ENCODE measurements around the gene OXSM. TPM values are rescaled to one million over a fixed set of nuclear protein-coding genes. Genes with fewer than 3 reads are reported as not detected.
A peak's percentile ranks its signal among the peaks of the same experiment; 100 is the strongest.

Gene OXSM
- total and polyA plus RNA-seq, 2 donors from 2014 or later: 13.4 to 21.4 TPM

GRCh38 chr3:25768851-25769250 is 21.0 kb upstream of the OXSM start:
- Histone ChIP-seq H3K4me3 (ENCODE audit: low read length in 3 of 3) (no peak overlapping the region), H3K9ac (ENCODE audit: low read length in 3 of 3) (no peak overlapping the region), H3K27ac (ENCODE audit: low read depth in 2 of 2, low read length in 2 of 2) (no peak overlapping the region), H3K9me3 (ENCODE audit: control insufficient read depth in 2 of 3, insufficient read depth in 1 of 3, low read length in 3 of 3) (no peaks in the 10 kb centered on the region), H3K36me3 (ENCODE audit: control insufficient read depth in 2 of 3, insufficient read depth in 3 of 3, low read length in 3 of 3) (peaks cover 0 to 3% (median under 1%) of the 10 kb centered on the region in 3 donors), H3K27me3 (ENCODE audit: control insufficient read depth, insufficient read depth, low read length) (no peaks in the 10 kb centered on the region), H3K4me1 (ENCODE audit: control insufficient read depth in 2 of 3, insufficient read depth in 2 of 3, low read depth in 1 of 3, low read length in 3 of 3) (no peaks in the 10 kb centered on the region)
- TF ChIP-seq CTCF (IDR thresholded peaks at IDR 0.05; ENCODE audit: borderline replicate concordance, extremely low read depth, insufficient read depth): no peak
- intact Hi-C loops (cut with DNase I): no loop called here
- FAIRE-seq (no peak), DNase-seq (no peak)

DNA sequence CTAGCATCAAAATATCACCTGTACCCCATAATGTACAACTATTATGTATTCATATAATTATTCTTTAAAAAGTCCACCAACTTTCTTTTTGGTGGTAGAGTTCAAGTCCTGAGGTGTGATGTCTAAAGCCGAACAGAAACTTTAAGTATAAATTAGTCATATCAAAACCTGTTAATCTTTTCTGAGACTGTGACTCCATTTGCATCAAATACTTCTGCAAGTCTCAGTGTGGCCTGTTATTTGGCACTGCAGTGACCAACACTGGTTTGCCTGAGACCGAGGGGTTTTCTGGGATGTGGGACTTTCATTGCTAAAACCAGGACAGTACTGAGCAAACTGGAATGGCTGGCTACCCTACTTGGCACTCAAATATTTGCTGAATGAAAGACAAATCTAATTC is 14.0 kb upstream of the OXSM start:
- H3K27me3 ChIP-seq (ENCODE audit: control insufficient read depth, insufficient read depth, low read length): no peaks in the 10 kb centered on the region
- no peak overlapping the region for H3K4me3 ChIP-seq (ENCODE audit: low read length in 3 of 3)
- no peak for DNase-seq
- no peak overlapping the region for H3K9ac ChIP-seq (ENCODE audit: low read length in 3 of 3)
- H3K36me3 ChIP-seq (ENCODE audit: control insufficient read depth in 2 of 3, insufficient read depth in 3 of 3, low read length in 3 of 3): peaks cover 0 to 16% (median 12%) of the 10 kb centered on the region in 3 donors
- intact Hi-C loops (cut with DNase I): no loop called here
- no peaks in the 10 kb centered on the region for H3K4me1 ChIP-seq (ENCODE audit: control insufficient read depth in 2 of 3, insufficient read depth in 2 of 3, low read depth in 1 of 3, low read length in 3 of 3)
- TF ChIP-seq CTCF (IDR thresholded peaks at IDR 0.05; ENCODE audit: borderline replicate concordance, extremely low read depth, insufficient read depth): no peak
- H3K27ac ChIP-seq (ENCODE audit: low read depth in 2 of 2, low read length in 2 of 2): no peak overlapping the region
- H3K9me3 ChIP-seq (ENCODE audit: control insufficient read depth in 2 of 3, insufficient read depth in 1 of 3, low read length in 3 of 3): no peaks in the 10 kb centered on the region
- FAIRE-seq: no peak

DNA sequence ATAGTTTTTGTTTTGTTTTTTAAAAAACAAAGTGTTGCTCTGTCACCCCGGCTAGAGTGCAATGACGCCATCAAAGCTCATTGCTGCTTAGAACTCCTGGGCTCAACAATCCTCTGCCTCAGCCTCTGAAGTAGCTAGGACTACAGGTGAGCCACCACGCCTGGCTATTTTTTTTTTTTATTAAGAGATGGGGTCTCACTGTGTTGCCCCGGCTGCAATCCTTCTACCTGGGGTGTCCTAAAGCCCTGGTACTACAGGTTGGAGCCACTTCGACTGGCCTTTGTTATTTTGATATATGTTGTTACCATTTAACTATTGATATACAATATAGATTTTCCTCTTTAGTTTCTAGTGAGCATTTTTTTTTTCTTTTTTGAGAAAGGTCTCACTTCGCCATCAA is 9.3 kb upstream of the OXSM start:
- no peak for TF ChIP-seq CTCF (IDR thresholded peaks at IDR 0.05; ENCODE audit: borderline replicate concordance, extremely low read depth, insufficient read depth)
- H3K9me3 ChIP-seq (ENCODE audit: control insufficient read depth in 2 of 3, insufficient read depth in 1 of 3, low read length in 3 of 3): no peaks in the 10 kb centered on the region
- H3K27me3 ChIP-seq (ENCODE audit: control insufficient read depth, insufficient read depth, low read length): no peaks in the 10 kb centered on the region
- no peak overlapping the region for H3K9ac ChIP-seq (ENCODE audit: low read length in 3 of 3)
- no peak overlapping the region for H3K4me3 ChIP-seq (ENCODE audit: low read length in 3 of 3)
- no peak overlapping the region for H3K27ac ChIP-seq (ENCODE audit: low read depth in 2 of 2, low read length in 2 of 2)
- peaks cover 0 to 15% (median 9%) of the 10 kb centered on the region in 3 donors for H3K4me1 ChIP-seq (ENCODE audit: control insufficient read depth in 2 of 3, insufficient read depth in 2 of 3, low read depth in 1 of 3, low read length in 3 of 3)
- DNase-seq: no peak
- peaks cover 0 to 10% (median 10%) of the 10 kb centered on the region in 3 donors for H3K36me3 ChIP-seq (ENCODE audit: control insufficient read depth in 2 of 3, insufficient read depth in 3 of 3, low read length in 3 of 3)
- intact Hi-C loops (cut with DNase I): no loop called here
- FAIRE-seq: no peak

DNA sequence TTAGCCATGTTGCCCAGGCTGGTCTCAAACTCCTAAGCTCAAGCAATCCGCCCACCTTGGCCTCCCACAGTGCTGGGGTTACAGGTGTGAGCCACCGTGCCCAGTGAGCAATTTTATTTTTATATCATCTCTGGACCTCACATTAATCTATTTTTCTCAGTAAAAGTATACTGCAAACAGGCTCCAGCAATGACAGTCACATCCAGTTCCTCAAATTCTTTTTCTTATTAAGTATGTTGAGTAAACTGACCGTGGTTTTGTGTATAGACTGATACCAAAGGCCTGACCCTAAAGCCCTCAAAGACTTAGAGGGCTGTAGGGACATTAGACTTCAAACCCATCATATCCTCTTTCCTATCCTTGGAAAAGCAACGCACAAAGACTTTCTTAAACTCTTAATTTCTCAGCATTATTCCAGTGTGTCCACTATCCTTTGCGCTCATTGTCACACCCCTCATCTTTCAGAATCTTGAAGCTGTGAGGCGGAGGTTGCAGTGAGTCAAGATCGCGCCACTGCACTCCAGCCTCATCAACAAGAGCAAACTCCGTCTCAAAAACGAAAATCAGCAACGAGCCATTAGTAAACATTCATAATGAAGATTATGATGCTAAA is 8.6 kb upstream of the OXSM start:
- peaks cover 0 to 10% (median 7%) of the 10 kb centered on the region in 3 donors for H3K36me3 ChIP-seq (ENCODE audit: control insufficient read depth in 2 of 3, insufficient read depth in 3 of 3, low read length in 3 of 3)
- peak overlapping the region in 1 of 3 donors; percentile 75 for H3K4me3 ChIP-seq (ENCODE audit: low read length in 3 of 3)
- TF ChIP-seq CTCF (IDR thresholded peaks at IDR 0.05; ENCODE audit: borderline replicate concordance, extremely low read depth, insufficient read depth): no peak
- no peak overlapping the region for H3K27ac ChIP-seq (ENCODE audit: low read depth in 2 of 2, low read length in 2 of 2)
- H3K9me3 ChIP-seq (ENCODE audit: control insufficient read depth in 2 of 3, insufficient read depth in 1 of 3, low read length in 3 of 3): no peaks in the 10 kb centered on the region
- FAIRE-seq (no peak), DNase-seq (no peak)
- no peak overlapping the region for H3K9ac ChIP-seq (ENCODE audit: low read length in 3 of 3)
- intact Hi-C loops (cut with DNase I): no loop called here
- H3K4me1 ChIP-seq (ENCODE audit: control insufficient read depth in 2 of 3, insufficient read depth in 2 of 3, low read depth in 1 of 3, low read length in 3 of 3): peaks cover 0 to 15% (median 9%) of the 10 kb centered on the region in 3 donors
- H3K27me3 ChIP-seq (ENCODE audit: control insufficient read depth, insufficient read depth, low read length): no peaks in the 10 kb centered on the region
